Right atrium auricular region (tissue), 2 donors: Measurements from ENCODE around the gene SND1. TPM values are rescaled to one million over a fixed set of nuclear protein-coding genes. Genes with fewer than 3 reads are reported as not detected.

Experiments used
- DNase-seq: peaks from one replicate; pipeline ENCODE4 v3.0.0-alpha.2; 2019; ENCODE audit warnings: low spot score
- H3K27ac ChIP-seq, 2 donors: fragments of 200-600 bp; sonication (generic); 1 replicate in 1 of 2; 2 replicates in 1 of 2; pipeline ENCODE4 v1.5.1; 2016 to 2019
- H3K27me3 ChIP-seq, 2 donors: fragments of 200-600 bp; sonication (generic); one replicate each; pipeline versions ENCODE4 v1.5.1 to v1.6.0; 2017 to 2019
- H3K36me3 ChIP-seq: fragments of 200-600 bp; sonication (generic); one replicate; pipeline ENCODE4 v1.5.1; 2016
- H3K4me1 ChIP-seq, 2 donors: fragments of 200-600 bp; sonication (generic); one replicate each; pipeline versions ENCODE4 v1.5.1 to v1.6.0; 2017 to 2019
- H3K4me3 ChIP-seq, 2 donors: fragments of 200-600 bp; sonication (generic); 1 replicate in 1 of 2; 2 replicates in 1 of 2; pipeline ENCODE4 v1.5.1; 2017 to 2019; ENCODE audit warnings: mild to moderate bottlenecking in 1 of 2, moderate library complexity in 1 of 2
- H3K9me3 ChIP-seq, 2 donors: fragments of 200-600 bp; sonication (generic); one replicate each; pipeline ENCODE4 v1.5.1; 2019
- total RNA-seq, 2 donors: library from RNA; depleted of rRNA; stranded (reverse); fragments of >200 nt; gene quantifications; one replicate each; pipeline ENCODE4 v1.1.0, GENCODE V29; 2016
- TF ChIP-seq, protein P1 (sequence below), 2 donors: fragments of 200-600 bp; sonication (generic); IDR thresholded peaks; one replicate each; pipeline ENCODE4 v1.5.1; 2019; ENCODE audit warnings: antibody characterized with exemption in 2 of 2

SND1 gene
- total RNA-seq, 2 donors from 2014 or later = 69.4 to 77.6 TPM

DNA sequence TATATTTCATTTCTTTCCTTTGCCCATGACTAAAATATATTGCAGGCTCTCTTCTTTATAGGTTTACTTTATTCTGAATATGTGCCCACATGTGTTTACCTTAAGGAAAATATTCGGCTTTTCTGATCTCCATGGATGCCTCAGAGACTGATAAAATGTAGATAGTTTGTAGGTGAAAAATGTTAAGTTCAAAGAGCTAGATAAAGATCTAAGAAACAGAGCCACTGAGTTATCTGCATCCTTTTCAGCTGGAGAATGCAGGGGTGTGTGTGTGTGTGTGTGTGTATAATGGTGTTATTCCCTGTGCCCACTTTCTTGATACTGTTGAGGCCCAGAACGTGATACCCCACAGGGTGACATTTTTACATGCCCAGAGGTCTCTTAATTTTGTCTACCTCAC is 228.5 kb downstream of the SND1 start:
- no peak overlapping the region for H3K27ac ChIP-seq
- no peaks in the 10 kb centered on the region for H3K9me3 ChIP-seq
- DNase-seq = no peak
- H3K27me3 ChIP-seq = no peaks in the 10 kb centered on the region
- TF ChIP-seq, protein P1, sequence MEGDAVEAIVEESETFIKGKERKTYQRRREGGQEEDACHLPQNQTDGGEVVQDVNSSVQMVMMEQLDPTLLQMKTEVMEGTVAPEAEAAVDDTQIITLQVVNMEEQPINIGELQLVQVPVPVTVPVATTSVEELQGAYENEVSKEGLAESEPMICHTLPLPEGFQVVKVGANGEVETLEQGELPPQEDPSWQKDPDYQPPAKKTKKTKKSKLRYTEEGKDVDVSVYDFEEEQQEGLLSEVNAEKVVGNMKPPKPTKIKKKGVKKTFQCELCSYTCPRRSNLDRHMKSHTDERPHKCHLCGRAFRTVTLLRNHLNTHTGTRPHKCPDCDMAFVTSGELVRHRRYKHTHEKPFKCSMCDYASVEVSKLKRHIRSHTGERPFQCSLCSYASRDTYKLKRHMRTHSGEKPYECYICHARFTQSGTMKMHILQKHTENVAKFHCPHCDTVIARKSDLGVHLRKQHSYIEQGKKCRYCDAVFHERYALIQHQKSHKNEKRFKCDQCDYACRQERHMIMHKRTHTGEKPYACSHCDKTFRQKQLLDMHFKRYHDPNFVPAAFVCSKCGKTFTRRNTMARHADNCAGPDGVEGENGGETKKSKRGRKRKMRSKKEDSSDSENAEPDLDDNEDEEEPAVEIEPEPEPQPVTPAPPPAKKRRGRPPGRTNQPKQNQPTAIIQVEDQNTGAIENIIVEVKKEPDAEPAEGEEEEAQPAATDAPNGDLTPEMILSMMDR (IDR thresholded peaks at IDR 0.05) = no peak
- H3K36me3 ChIP-seq = no peaks in the 10 kb centered on the region
- H3K4me1 ChIP-seq = peaks cover 0 to 51% of the 10 kb centered on the region in 2 donors
- H3K4me3 ChIP-seq = no peak overlapping the region

DNA sequence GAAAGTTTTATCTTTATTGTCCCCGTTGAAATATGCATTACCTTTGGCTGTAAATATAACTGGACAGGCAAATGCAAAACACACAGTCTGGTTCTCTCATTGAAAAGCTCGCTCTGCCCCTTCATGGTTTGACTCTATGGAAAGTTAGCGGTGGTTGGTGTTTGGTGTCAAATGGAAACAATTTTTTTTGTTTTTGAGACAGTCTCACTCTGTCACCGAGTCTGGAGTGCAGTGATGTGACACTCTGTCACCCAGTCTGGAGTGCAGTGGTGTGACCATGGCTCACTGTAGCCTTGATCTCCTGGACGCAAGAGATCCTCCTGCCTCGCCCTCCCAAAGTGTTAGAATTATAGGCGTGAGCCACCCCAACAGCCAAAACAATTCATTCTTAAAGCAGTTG is 229.6 kb downstream of the SND1 start:
- H3K27ac ChIP-seq = no peak overlapping the region
- no peak overlapping the region for H3K4me3 ChIP-seq
- H3K4me1 ChIP-seq = peaks cover 0 to 53% of the 10 kb centered on the region in 2 donors
- H3K27me3 ChIP-seq = no peaks in the 10 kb centered on the region
- no peaks in the 10 kb centered on the region for H3K9me3 ChIP-seq
- H3K36me3 ChIP-seq = no peaks in the 10 kb centered on the region
- DNase-seq = no peak
- TF ChIP-seq, protein P1 (IDR thresholded peaks at IDR 0.05) = no peak

DNA sequence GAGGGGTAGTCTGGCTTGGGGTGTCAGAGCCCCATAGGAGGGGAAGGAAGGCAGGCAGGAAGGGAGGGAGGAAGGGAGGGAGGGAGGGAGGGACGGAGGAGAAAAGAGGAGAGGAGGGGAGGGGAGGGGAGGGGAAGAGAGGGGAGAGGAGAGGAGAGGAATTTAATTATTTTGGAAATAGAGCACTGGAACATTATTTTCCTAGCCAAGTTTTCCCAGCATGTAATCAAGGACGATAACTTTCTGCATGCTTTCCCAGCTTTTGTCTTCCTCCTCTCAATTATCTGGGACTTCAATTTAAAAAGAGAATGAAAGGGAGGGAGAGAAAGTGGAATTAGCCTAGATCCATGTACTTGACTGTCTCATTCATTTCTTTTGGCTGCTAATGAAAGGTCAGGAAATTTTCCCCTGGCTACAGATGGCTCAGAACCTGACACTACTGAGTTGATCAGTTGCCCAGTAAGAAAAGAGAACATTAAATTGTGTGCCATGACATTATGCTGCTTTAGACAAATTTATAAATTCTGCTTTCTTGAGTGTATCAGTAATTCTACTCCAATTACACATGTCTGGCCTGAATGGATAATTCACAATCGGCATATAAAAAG is 230.4 kb downstream of the SND1 start:
- Histone ChIP-seq H3K27me3 (no peaks in the 10 kb centered on the region), H3K27ac (peak overlapping the region in 1 of 2 donors; percentile 20), H3K36me3 (no peaks in the 10 kb centered on the region), H3K4me1 (peaks cover 0 to 54% of the 10 kb centered on the region in 2 donors), H3K9me3 (no peaks in the 10 kb centered on the region), H3K4me3 (no peak overlapping the region)
- TF ChIP-seq, protein P1 (IDR thresholded peaks at IDR 0.05) = no peak
- DNase-seq = no peak

DNA sequence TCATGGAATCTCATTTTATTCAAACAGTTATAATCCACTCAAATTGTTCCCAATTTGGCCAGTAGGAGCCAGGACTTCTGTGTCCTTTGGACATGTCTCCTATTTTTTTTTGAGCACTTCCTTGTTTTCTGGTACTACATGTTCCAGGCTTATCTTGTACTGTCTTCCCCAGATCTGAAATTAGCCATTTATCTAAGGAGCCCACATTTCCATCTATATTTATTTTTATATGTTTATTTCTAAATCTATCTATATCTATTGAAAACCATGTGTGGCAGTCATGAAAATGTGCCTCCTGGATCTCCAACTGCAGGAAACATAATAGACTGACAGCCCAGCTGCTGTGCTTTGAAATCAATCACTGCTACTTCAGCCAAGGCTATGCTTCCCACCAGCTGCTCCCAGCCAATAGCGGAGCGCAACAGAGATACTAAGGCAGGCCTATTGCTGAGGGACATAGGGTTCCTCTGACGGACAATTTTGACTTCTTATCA is 232.1 kb downstream of the SND1 start:
- H3K27me3 ChIP-seq = no peaks in the 10 kb centered on the region
- peak overlapping the region; percentile 60 to 65 for H3K27ac ChIP-seq
- no peaks in the 10 kb centered on the region for H3K9me3 ChIP-seq
- peaks cover 0 to 62% of the 10 kb centered on the region in 2 donors for H3K4me1 ChIP-seq
- H3K36me3 ChIP-seq = no peaks in the 10 kb centered on the region
- TF ChIP-seq, protein P1 (IDR thresholded peaks at IDR 0.05) = peak in 1 of 2 donors; percentile 53
- DNase-seq = peak; percentile 62
- H3K4me3 ChIP-seq = no peak overlapping the region

DNA sequence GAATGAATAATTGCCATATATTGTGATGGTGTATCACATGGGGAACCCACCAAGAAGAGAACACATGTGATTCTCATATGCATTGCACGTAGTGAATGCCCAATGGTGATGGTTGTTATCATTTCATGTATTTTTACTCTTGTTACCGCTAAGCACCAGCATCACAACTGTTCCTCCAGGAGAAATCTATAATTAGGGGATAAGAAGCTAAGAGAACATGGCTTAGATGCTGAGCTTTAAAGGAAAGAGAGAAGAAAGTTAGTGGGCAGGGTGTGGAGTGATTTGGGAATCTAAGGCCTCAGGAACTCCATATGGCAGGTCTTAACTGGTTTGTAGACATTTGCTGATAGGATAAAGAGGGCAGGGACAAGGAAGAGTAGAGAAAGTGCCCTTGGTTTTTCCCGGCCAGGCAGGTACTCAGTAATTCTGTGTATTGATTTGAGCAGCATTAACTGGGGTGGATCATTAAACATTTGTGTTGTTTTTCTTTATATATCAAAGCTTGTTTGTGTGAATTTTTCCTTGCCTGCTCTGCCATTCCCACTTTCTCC is 233.3 kb downstream of the SND1 start:
- H3K4me1 ChIP-seq = peaks cover 0 to 66% of the 10 kb centered on the region in 2 donors
- no peaks in the 10 kb centered on the region for H3K36me3 ChIP-seq
- no peak overlapping the region for H3K4me3 ChIP-seq
- no peaks in the 10 kb centered on the region for H3K9me3 ChIP-seq
- TF ChIP-seq, protein P1 (IDR thresholded peaks at IDR 0.05) = no peak
- no peaks in the 10 kb centered on the region for H3K27me3 ChIP-seq
- no peak for DNase-seq
- H3K27ac ChIP-seq = peak overlapping the region; percentile 60 to 65
